HG02938 (cell line): Measurements from ENCODE around the gene BLTP1.
"Not testable (repeated sequence)": the region's sequence is repeated elsewhere in the genome, so short reads cannot be mapped to it uniquely, and the experiment has no call there.

Experiments
- ATAC-seq: cut with Tn5 transposase; IDR thresholded peaks from one replicate; pipeline ENCODE4 v1.9.1; 2021; ENCODE audit warnings: mild to moderate bottlenecking, moderate library complexity; ENCODE audit not compliant: unreplicated experiment

BLTP1 gene

DNA sequence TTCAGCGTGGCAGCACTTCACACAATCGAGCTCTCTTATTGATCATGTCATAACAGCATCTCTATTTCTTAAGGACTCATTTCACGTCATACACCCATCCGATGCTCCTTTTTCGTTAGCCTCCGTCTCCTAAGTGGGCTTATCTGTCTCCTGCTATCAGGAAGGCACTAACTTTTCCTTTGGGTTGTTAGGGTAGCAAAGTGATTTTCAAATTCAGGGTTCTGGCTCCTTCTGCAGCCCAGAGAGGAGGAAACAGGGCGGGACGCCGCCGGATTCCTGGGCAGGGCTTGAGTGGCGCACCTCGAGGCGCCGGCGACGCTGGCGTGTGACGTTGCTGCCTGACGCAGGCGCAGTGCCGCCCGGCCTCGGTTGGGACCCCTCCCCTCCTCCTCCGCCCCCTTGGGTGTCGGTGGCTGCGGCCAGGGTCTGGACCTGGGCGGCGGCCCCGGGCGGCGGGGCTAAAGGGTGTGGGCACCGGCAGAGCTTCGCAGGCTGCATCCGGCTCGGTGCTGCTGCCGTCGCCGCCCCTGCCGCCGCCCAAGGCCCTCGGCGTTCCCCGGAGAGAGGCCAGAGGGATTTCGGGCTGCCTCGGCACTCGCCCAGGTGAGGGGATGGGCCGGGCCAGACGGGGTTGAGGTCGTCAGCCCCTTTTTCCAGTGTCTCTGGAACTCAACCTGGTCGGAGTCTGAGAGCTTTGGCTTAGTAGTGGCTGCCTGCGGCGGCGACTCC is at the start of gene BLTP1:
BLTP1 (plus strand) TSS at position 350 of the 729 bp plus-strand sequence. CDS start 18,317 bp downstream, outside the sequence.
- ATAC-seq, result peak; percentile 91

GRCh38 chr4:122104184-122104583 is 47.9 kb upstream of the BLTP1 start:
- no peak for ATAC-seq

DNA sequence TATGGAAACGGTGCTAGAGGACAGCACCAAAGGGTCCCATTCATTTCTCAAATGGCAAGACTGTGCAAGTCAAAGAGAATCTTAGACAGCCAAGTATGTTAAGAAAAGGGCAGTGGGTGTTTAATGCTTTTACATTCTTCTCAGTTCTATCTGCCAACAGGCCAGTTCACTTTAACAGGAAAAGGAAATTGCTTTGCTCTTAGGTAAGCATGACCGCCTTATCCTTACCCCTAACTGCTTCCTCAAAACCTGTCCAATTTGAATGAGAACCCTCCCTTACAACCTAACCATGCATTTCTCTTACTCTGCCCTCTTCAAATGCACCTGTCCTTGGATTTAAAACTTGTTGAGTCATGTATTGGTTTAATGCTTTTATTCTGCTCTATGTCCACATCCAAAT is 44.5 kb upstream of the BLTP1 start:
- ATAC-seq, result no peak

DNA sequence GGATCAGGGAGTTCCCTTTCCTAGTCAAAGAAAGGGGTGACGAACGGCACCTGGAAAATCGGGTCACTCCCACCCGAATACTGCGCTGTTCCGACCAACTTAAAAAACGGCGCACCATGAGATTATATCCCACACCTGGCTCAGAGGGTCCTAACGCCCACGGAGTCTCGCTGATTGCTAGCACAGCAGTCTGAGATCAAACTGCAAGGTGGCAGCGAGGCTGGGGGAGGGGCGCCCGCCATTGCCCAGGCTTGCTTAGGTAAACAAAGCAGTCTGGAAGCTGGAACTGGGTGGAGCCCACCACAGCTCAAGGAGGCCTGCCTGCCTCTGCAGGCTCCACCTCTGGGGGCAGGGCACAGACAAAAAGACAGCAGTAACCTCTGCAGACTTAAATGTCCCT is 41.8 kb upstream of the BLTP1 start:
- ATAC-seq, result not testable (repeated sequence)

- no peak for ATAC-seq
Measured at GRCh38 chr4:122117743-122118142, 34.4 kb upstream of the BLTP1 start.

- ATAC-seq, result no peak
Measured at GRCh38 chr4:122118243-122118642, 33.9 kb upstream of the BLTP1 start.

DNA sequence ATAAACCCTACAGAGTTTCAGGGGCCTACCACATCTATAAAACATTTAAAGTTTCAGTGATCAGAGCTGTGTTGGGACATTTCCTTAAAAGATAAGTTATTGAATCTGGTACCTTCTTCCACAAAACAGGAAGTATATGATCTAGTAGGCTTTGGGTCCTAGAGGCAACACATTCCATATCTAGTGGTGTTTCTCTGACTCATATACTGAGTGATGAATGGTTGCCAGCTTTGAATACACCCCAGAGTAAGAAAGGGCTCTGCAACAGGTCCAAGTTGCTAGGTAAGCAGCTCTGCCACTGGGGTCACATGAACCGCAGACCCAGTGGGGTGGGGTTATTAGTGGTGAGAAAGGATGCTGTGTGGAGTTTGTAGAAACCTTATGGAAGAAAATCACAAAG is 32.4 kb upstream of the BLTP1 start:
- ATAC-seq, result no peak

DNA sequence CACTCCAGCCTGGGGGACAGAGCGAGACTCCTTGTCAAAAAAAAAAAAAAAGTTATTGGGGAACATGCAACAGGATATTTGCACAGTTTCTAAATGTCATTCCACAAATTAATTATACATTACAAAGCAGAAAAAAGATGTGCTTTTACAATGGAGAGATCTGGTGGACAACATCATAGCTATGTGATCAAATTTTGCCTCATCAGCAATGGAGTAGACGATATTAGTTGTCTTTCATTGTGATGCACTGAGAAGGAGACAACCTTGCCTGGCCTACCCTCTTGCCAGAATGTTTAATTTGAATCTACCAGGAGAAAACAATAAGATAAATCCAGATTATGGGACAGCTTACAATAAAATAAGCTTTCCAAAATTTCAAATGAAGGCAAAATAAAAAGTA is 30.5 kb upstream of the BLTP1 start:
- ATAC-seq, result no peak

DNA sequence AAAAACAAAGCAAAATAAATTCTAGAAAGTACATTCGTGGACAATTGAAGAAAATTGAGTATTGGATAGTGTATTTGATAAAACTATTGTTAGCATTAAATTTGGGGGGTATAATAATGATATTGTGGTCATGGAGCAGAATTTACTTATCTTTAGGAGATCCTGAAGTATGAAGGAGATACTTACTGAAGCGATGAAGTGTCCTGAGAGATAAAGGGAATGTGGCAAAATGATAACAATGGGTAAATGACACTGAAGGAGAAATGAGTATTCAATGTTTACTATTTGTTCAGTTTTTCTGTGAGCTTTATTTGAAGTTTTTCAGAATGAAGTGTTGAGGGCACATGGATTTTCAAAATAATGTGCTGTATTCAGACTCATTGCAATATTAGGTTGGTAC is 30.0 kb upstream of the BLTP1 start:
- no peak for ATAC-seq

DNA sequence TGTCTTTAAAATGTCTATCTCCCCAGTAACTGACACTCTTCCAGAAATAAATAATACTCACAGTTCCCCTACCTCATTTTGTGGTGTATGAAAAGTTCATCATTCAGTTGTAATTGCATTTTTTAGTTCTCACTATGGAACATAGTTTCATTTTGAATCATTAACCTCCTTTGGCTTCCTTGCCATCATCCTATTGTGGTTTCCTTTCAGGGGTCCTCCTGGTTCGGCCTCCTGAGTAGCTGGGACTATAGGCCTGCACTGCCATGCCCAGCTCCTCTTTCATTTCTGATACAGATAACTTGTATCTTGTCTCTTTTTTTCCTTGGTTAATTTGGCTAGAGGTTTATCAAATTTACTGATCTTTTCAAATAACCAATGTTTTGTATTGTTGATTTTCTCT is 23.1 kb upstream of the BLTP1 start:
- ATAC-seq, result no peak

DNA sequence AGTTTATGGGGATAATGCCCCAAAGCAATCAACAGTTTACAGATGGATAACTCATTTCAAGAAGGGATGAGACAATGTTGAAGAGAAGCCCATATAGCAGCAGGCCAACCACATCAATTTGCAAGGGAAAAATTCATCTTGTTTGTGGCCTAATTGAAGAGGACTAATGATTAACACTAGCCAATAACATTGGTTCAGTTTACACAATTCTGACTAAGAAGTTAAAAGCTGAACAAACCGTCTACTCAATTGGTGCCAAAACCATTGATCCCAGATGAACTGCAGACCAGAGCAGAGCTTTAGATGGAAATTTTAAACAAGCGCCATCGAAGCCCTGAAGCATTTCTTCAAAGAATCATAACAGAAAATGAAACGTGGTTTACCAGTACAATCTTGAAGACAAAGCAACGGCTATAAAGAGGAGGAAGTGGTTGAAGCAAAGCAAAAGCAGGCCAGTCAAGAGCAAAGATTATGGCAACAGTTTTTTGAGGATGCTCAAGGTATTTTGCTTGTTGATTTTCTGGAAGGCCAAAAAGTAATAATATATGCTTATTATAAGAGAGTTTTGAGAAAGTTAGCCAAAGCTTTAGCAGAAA is 20.5 kb upstream of the BLTP1 start:
- peak; percentile 71 for ATAC-seq

GRCh38 chr4:122132891-122133290 is 19.2 kb upstream of the BLTP1 start:
- no peak for ATAC-seq

- no peak for ATAC-seq
Measured at GRCh38 chr4:122139139-122139538, 13.0 kb upstream of the BLTP1 start.

GRCh38 chr4:122140834-122141233 is 11.3 kb upstream of the BLTP1 start:
- ATAC-seq, result no peak

DNA sequence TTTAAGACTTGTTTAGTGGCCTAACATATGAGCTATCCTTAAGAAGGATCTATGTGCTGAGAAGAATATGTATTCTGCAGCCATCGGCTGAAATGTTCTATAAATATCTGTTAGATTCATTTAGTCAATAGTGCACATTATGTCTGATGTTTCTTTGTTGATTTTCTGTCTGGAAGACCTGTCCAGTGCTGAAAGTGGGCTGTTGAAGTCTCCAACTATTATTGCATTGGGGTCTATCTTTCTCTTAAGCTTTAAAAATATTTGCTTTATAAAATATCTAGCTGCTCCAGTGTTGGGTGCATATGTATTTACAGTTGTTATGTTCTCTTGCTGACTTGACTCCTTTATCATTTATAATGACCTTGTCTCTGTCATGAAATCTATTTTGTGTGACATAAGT is 9.4 kb upstream of the BLTP1 start:
- ATAC-seq, result no peak

DNA sequence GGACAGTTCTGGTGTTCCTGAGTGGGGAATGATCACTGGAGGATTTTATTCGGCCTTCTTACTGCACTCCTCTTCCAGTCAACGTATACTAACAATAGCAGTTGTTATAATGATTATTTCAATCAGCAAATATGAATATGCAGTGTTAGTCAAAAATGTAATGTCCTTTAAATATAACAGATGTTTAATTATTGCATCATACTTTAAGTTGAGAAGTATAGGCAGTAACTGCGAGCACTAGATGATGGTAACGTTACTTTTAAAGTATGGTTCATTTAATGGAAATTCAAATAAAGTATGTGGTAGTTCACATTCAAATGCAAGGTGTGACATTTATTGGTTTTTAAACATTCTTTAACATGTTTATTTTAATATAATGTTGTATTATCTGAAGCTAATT is 5.5 kb upstream of the BLTP1 start:
- no peak for ATAC-seq

- no peak for ATAC-seq
Measured at GRCh38 chr4:122150931-122151330, 1.2 kb upstream of the BLTP1 start.

- peak; percentile 45 for ATAC-seq
Measured at GRCh38 chr4:122152711-122153226, 638 bp downstream of the BLTP1 start.

DNA sequence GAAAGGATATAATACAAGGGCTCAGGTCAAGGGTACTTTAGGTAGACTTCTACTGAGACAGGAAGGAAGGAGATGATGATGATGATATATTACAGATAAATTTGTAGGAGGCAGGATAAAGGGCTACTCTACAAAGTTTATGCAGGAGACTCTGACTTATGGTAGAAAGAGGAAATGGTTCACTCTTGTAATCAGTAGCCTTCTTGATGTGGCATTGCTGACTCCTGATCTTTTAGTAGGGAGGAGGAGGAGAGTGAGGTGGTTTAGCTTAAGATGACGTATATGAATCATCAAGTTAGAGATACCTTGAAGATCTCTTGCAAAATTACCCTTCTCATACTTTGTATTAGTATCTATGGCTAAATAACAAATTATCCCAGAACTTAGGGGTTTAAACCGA is 4.7 kb downstream of the BLTP1 start:
- ATAC-seq, result no peak

GRCh38 chr4:122163301-122163700 is 11.2 kb downstream of the BLTP1 start:
- no peak for ATAC-seq

GRCh38 chr4:122163767-122164166 is 11.6 kb downstream of the BLTP1 start:
- no peak for ATAC-seq

DNA sequence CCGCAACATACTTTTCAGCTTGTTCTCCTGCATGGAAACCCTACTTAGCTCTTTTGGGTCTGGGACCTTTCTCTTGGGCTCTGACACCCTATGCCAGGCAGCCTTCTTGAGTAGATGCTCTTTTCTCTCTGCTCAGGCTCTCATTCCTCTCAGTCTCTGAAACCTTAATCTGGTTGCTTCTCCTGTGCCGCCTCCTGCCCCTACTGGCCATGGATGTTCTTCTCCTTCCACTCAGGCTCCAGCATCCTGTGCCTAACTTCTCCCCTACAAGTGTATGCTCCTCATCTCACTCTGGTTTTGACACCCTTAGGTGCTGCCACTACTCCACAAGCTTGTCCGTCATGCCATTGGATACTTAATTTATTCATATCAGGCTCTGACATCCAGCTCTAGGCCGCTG is 15.2 kb downstream of the BLTP1 start:
- no peak for ATAC-seq

DNA sequence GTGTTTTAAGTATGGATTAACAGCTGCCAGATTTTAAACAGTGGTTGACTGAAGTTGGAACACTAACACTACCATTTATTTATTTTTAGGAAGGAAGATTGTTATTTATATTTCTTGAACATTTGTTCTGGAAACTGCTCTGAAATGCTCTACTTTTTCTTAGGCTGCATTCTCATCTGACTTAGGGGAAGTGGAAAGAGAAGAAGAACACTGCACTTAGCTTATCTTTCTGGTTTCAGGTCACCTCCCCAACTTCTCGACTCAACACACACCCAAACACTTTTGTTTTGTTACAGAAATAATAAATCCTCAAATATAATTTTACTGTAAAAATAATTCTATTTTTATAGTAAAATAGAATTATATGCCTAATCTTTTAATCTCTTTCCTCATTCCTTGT is 18.6 kb downstream of the BLTP1 start:
- no peak for ATAC-seq
